Gastroesophageal sphincter (tissue), 3 donors: ENCODE measurements around the gene LFNG.

Source experiments
- EP300 ChIP-seq: sonication (generic); formaldehyde crosslinking; IDR thresholded peaks from one replicate; pipeline ENCODE4 v1.6.1; 2017; ENCODE audit warnings: antibody characterized with exemption, mild to moderate bottlenecking
- POLR2A ChIP-seq, 2 donors: fragments of 450-650 bp; IDR thresholded peaks; one replicate each; pipeline ENCODE4 v1.6.1; 2017; ENCODE audit warnings: antibody characterized with exemption in 2 of 2, mild to moderate bottlenecking in 2 of 2, moderate library complexity in 1 of 2
- POLR2AphosphoS5 ChIP-seq: sonication (generic); formaldehyde crosslinking; IDR thresholded peaks from one replicate; pipeline ENCODE4 v1.6.1; 2017; ENCODE audit warnings: antibody characterized with exemption
- TF ChIP-seq, protein P1 (sequence below), 4 experiments: fragments of 200-600 bp in 2 of 4; fragments of 450-650 bp in 2 of 4; sonication (generic) in 1 of 4; IDR thresholded peaks; one replicate each; pipeline ENCODE4 v1.5.1; 2017 to 2019; ENCODE audit warnings: antibody characterized with exemption in 4 of 4, mild to moderate bottlenecking in 2 of 4, moderate library complexity in 2 of 4

DNA sequence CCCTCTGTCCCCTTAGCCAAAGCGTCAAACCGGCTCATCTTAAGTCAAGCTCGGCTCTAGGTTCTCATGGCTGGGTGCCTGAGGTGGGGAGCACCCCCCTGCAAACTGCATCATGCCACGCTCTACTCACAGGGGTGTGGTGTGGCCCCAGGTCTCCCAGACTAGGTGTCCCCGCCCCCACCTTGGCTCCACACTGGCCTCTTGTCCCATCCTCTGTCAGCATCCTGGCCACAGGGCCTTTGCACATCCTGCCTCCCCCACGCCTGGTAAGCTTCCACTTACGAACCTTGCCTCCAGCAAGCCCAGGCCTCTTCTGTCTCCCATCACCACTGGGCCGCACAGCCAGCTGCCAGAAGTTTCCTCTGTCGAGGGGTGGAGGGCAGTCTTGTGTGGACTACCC, 23.2 kb upstream of the LFNG start:
- TF ChIP-seq, protein P1, sequence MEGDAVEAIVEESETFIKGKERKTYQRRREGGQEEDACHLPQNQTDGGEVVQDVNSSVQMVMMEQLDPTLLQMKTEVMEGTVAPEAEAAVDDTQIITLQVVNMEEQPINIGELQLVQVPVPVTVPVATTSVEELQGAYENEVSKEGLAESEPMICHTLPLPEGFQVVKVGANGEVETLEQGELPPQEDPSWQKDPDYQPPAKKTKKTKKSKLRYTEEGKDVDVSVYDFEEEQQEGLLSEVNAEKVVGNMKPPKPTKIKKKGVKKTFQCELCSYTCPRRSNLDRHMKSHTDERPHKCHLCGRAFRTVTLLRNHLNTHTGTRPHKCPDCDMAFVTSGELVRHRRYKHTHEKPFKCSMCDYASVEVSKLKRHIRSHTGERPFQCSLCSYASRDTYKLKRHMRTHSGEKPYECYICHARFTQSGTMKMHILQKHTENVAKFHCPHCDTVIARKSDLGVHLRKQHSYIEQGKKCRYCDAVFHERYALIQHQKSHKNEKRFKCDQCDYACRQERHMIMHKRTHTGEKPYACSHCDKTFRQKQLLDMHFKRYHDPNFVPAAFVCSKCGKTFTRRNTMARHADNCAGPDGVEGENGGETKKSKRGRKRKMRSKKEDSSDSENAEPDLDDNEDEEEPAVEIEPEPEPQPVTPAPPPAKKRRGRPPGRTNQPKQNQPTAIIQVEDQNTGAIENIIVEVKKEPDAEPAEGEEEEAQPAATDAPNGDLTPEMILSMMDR (IDR thresholded peaks at IDR 0.05): no peak
- TF ChIP-seq POLR2AphosphoS5: no peak
- no peak for TF ChIP-seq POLR2A (IDR thresholded peaks at IDR 0.05)
- no peak for TF ChIP-seq EP300
